GM19468 (cell line): ENCODE measurements around the gene IQGAP2.

ENCODE experiments used
- ATAC-seq: cut with Tn5 transposase; IDR thresholded peaks from one replicate; pipeline ENCODE4 v1.9.1; 2021; ENCODE audit warnings: mild to moderate bottlenecking, moderate library complexity, moderate number of reproducible peaks; ENCODE audit not compliant: unreplicated experiment; ENCODE audit errors: extremely low read depth

IQGAP2 gene

DNA sequence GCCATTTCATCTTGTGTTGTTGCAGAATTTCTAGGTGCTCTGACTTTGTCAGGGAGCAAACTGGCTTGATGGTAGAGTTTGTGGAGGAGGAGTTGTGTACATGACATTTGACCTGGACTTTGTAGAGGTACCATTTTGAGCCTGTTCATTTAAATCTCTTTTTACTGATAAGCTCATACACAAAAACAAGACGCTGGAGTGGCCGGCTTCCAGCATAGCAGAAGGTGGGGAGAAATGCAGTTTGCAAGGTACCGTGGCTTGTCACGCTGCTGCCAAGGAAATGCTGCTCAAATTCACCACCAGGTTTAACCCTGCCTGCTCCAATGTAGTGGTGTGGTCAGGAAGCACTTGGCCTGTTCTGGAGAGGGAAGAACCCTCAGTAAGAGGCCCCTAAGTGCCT lies 18.9 kb upstream of the IQGAP2 start:
- ATAC-seq = no peak

DNA sequence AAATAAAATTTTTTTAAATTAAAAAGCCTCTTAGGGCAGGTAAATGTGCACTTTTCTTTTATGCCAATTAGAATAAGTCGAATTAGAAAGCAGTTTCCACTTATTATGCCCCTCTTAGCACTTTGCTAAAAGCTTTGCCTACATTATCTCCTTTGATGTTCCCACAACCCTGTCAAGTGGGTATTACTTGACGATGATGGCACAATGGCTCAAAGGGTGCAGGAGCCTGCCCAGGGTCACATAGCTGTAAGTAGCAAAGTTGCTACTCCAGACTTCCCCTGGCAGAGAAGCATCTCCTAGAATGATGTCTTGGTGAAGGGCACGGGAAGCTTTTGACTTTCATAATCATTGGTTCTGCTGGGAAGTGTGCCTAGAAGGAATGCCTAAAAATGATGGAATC lies 18.4 kb upstream of the IQGAP2 start:
- no peak for ATAC-seq

DNA sequence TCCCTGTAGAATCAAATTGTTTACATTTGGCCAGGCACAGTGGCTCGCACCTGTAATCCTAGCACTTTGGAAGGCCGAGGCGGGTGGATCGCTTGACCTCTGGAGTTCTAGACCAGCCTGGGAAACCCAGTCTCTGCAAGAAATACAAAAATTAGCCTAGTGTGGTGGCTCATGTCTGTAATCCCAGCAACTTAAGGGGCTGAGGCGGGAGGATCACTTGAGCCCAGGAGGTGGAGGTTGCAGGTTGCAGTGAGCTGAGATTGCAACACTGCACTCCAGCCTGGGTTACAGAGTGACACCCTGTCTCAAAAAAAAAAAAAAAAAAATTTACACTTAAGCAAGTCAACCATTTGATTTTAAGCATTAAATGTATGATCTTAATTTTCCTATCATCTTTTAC lies 17.5 kb upstream of the IQGAP2 start:
- ATAC-seq = no peak

DNA sequence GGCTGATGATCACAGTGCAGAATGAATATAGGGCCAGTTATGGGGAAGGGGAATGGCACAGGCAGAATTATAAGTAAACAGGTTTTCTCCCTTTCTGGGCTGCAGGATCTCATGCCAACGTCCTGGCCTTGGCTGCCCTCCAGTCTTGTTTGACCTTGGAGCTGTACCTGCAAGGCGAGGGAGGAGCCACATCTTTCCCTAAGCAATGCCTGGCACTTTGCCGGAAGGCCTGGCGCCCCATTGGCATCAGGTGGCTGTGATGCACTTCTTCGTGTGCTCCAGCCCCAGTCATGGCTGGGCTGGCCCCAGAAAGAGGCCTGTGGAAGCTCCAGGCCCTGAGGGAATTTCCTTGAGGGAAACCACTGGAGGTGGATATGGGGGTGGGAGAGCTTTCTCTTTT lies 16.7 kb upstream of the IQGAP2 start:
- no peak for ATAC-seq

DNA sequence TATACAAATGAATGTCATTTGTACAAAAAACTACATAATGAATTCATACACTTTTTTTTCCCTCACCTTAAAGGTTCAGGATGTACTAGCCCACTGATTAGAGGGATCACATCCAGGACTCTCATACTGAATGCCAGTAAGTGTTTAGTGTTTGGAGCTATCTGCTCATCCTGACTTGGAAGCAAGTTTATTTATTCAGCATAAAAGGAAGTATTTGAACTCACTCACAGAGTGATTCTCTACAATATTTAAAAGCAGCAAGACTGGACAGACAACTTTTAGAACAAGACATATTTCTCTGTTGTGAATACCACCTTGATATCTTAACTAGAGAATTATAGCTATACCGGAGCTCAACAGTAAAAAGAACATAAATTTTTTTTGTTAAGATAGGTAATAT lies 14.8 kb upstream of the IQGAP2 start:
- ATAC-seq = no peak

DNA sequence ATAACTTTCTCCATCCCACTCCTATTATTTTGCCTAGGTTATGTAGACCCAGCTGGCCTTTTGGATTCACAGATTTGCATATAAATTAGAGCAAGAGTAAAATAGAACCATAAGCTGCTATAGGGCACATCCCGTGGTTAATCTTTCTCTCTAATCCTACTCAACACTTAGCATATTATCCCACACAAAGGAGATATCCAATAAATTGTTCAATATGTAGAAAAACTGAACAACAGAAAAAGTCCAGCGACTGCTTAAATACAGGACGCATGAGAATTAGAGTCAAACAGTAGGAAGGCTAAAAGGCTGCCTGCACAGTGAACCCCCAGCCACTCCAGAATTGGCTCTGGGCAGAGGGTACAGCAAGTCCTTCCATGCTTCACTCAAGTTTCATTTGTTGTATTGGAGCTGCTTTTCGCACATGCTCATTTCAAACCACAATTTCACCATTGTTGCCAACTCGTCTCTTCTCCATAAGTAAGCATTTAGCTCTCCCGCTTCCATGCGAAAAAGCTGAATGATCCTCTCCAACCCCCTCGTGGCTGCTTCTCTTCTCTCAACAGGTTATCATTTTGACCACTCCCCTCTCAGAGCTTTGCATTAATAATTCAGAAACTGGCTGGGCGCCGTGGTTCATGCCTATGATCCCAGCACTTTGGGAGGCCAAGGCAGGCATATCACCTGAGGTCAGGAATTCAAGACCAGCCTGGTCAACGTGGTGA lies 14.1 kb upstream of the IQGAP2 start:
- no peak for ATAC-seq

DNA sequence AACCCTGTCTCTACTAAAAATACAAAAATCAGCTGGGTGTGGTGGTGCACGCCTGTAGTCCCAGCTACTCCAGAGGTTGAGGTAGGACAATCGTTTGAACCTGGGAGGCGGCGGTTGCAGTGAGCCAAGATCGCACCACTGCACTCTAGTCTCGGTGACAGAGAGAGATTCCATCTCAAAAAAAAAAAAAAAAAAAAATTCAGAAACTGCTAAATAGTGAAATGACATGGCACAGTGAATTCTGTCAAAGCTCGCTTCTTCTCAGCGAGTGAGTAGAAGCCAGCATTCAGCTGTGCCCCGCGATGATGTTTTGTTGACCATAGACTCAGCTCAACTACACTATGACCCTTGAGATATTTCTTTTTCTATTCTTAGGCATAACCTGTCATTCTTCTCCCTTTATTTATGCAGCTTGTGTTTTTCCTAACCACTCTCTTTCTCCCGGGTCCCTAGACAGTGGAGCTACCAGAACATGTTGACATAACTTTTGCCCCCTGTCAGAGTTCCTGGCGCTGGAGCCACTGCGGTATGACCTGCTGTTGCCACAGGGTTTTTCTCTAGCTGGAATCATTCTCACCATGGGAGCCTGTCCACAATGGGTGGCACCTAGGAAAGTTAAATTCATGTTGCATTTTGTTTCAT lies 13.5 kb upstream of the IQGAP2 start:
- no peak for ATAC-seq

DNA sequence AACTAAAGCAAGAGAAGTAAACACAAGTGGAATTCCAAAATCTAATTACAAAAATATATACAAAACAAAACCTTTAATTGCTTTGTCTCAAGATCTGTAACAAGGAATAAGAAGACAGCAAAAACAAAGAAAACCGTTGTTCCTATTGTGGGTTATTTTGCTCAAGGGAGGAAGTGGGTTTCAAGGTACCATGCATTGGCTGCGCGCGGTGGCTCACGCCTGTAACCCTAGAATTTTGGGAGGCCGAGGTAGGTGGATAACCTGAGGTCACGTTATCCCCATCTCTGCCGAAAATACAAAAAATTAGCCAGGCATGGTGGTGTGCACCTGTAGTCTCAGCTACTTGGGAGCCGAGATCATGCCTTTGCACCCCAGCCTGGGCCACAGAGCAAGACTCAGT lies 12.1 kb upstream of the IQGAP2 start:
- ATAC-seq = no peak

DNA sequence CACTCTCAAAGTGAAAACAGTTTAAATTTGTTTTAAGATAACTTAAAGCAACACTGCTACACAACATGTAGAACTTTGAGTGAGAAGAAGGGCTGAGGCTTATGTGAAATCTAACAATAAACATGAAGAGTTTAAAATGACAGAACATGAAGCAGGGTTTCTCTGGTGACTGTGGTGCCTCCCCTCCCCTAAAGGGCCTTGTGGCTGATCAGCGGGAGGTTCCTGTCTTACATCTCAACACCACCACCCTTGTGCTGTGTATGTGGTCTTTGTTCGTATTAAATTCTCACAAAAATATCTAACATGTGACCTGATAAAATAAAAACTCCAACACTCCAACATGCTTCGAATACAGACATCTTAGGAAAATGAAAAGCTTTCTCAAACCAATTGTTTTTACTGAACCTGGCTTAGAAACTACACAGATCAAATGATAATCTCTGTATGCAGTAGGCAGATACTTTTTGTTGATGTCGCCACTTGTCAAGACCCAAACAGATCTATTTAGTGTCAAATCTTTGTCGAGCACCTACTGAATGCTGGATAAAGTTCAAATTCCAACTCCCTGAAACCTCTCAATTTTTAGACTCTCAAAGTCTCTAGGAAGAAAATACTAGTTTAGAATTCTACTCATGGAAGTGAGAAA lies 9.9 kb upstream of the IQGAP2 start:
- ATAC-seq = no peak

DNA sequence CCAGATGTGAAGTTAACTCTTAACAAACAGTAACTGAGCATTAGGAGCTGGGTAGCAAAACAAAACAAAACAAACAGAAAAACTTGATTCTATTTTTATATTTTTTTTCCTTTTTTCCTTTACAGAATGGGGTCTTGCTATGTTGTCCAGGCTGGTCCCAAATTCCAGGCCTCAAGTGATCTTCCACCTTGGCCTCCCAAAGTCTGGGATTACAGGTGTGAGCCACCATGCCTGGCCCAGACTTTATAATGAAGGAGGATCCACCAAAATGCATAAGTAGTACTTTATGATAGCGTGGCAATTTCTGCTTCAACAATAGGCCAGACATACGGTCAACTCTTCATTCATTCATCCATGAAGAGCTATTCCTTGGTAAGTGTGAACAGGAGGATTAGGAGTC lies 5.9 kb upstream of the IQGAP2 start:
- ATAC-seq = no peak

DNA sequence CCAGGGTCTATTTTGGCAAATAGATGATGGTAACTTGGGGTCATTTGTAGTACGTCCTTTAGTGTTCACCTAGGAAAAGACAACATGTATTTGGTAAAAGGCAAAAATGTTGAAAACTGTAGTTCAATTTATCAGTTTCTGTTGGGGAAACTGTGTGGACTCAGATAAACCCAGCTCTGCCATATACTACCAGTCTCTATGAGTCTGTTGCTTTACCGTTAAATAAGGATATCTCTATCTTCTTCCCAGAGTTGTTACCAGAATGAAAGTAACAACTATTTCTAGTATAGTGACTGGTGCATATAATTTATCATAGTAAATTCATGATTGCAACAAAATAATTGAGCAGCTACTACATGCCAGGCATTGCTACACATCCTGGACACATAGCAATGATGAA lies 3.8 kb upstream of the IQGAP2 start:
- no peak for ATAC-seq

DNA sequence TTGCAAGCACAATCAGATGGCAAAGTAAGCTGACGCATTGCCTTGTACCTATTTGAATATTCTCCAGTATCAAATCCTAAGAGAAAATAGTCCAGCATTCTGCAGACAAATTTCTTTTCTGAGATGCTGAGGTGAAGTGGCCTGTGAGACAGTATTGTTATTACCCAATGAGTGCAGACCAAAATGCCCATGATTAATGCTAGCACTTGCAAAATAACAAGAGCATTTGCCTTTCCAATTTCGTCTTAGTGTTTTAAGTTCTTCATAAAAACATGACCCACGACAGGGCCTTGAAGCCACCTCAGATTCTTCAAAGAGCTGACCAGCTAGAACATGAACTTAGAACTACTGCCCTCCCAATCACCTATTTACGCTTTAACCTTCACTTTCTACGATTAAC lies 2.6 kb upstream of the IQGAP2 start:
- ATAC-seq = no peak

DNA sequence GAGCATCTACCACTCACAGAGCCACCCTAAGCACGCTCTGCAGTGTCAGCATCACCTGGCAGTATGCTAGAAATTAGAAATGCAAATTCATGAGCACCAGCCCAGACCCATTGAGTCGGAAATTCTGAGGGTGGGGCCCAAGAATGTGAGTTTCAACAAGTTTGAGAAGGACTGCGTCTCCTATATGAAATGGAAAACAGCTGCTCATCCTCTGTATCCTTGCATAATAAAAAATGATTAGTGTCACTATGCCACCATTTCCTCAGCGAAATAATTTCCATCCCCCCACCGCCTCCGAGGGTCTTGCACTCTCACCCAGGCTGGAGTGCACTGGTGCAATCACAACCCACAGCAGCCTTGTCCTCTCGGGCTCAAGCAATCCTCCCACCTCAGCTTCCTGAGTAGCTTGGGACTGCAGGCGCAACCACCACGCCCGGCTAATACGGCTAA lies 1.3 kb upstream of the IQGAP2 start:
- ATAC-seq = no peak

DNA sequence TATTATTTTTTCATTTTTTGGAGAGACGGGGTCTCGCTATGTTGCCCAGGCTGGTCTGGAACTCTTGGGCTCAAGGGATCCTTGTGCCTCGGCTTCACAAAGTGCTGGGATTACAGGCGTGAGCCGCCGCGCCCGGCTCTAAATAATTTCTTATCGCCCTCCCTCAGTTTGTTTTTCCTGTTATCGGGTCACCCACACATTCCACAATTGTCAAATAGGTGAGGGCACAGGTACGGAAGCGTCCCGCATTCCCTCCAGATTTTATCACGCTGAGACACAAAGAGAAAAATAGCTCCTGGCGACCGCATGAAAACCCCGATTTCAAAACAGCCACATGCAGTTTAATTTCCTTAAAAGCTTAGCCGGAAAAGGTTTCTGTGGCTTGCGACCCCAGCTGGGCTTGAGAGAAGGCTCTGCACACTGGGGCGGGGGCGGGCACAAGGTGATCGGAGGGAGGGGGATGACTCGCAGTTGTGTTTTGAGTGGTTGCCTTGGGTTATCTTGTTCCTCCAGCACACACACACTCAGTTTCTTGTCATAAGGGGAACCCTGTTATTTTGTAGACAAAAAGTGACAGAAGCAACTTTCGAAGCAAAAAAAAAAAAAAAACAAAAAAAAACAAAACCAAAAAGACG lies 717 bp upstream of the IQGAP2 start:
- ATAC-seq = peak; percentile 7

DNA sequence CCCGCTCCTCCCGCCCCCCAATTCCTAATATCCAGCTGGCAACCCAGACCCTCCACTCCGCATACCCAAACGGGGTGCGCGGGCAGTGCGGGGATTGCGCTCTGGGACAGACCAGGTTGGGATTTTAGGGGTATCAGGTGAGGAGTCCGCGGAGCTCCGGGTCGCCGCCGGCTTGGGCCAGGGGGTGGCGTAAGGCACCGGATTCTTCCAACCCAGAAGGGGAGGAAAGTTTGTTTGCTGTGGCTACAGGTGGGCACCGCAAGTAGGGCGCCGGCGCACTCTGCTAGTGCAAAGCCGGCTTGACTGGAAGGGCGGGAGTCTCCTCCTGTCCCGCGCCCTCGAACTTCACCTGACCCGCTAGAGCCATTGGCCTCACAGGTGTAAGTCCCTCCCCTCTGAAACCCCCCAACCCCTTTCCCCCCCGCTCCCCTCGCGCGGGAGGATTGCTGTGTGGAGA lies 709 bp downstream of the IQGAP2 start:
- no peak for ATAC-seq

DNA sequence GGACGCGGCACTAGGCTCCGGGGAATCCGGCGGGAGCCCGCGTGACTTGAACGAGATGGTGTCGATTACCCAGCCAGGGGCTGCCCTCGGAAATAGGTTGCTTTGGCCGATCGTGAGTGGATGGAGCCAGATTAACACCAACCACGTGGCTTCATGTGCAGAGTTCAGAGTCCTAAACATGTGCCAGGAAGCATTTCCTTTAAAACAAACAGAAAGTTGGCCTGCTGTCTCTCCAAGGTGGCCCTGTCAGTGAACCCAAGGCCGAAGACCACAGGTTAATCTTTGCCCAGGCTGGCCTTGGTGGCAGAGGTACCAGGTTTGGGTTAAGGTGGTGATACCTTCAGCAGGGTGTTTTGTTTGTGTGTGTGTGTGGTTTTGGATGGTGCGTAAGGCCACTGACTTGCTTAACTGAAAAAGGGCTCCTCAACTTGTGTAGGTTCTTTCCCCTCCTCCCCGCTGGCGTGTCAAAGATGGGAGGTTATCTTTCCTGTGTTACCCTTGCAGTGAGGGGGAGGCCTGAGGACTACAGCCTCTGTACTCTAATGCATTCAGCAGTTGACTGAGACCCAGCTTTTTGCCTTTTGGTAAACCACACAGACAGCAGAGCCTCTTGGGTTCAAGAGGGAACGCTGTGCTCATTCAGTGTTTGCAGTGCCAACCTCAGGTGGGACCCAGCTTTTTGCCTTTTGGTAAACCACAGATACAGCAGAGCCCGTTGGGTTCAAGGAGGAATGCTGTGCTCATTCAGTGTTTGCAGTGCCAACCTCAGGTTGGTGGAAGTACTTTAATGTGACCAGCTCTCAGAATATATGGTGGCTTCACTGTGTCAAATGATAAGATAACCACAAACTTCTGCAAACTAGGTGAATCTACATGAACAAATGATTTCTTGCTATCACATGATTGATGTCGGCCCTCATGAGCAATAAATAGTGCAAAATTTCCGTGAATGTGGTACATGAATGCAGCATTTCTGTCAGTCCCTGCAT lies 1.4 kb downstream of the IQGAP2 start:
- no peak for ATAC-seq

DNA sequence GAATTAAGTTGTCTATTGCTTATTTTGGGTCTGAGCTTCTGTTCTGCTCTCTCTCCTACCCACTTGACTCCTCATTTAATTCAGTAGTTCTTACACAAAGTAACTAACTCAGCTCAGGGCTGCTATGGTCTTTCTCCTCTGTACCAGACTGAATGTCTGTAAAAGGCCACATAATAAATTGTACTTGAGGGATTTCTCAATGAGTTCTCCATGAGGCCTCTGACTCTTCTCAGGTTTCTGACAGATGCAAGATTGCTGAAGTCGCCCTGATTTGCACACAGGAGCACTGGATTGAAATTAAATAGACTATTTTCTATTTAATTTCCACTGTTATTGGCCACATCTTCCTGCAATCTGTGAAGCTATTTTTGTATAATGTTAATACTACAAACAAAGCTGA lies 2.9 kb downstream of the IQGAP2 start:
- no peak for ATAC-seq

DNA sequence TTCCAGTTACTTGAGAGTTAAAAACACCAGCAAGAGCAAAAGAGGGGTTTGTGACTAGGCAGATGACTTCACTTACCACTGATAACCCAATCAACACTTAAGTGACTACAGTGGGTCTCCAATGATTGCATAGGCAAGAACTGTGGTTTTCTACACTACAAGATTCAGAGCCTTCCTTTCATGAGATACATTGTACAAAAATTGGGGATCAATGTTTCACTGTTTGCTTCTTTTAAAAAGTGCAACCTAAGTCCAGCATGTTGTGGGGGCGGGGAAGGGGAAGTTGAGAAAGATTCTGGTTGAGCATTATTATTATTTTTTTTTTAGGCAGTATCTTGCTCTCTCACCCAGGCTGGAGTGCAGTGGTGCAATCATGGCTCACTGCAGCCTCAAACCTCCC lies 3.6 kb downstream of the IQGAP2 start:
- ATAC-seq = no peak

DNA sequence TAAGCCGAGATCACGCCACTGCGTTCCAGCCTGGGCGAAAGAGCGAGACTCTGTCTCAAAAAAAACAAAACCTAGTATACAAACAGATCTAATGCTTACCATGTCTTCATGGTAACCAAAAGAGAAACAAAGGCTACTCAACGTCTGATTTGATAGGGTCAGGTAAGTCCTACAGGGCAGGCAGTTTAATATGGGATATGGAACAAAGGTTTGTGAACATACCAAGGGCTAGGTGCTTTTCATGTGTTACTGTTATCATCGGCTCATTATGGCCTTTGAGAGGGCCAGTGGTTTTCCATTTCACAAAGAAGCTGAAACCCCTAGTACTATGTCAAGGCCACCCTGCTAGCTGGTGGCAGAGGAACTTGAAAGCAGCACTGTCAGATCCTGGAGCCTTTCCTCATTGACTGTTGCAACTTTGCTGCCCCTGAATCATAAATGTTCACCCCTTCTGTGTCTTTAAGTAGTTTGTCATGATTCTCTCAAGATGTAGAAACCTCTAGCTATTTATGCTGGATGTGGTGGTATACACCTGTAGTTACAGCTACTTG lies 5.1 kb downstream of the IQGAP2 start:
- ATAC-seq = no peak

DNA sequence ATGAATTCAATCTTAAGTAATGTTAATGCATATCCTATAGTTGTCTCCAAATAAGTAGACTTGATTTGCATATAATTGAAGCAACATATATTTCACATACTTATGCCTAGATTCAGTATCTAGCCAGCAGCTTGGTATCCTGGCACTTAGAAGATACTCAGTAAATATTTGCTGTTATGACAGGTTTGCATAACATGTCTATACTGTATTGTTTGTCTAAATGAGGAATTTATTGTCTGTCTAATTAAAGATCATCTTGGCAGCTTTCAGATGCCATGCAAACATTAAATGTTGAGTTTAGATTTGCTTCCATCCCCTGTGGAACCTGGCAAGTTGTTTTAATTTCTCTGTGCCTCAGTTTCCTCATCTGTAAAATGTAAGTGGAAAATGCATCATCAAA lies 9.4 kb downstream of the IQGAP2 start:
- ATAC-seq = no peak
